Tibial nerve (tissue), 4 donors: ENCODE results near the gene CCRL2.

ENCODE experiments used
- CTCF ChIP-seq, 5 experiments: fragments of 200-600 bp in 3 of 5; fragments of 450-650 bp in 2 of 5; sonication (generic) in 3 of 5; IDR thresholded peaks; one replicate each; pipeline ENCODE4 v1.5.1; 2016 to 2019; ENCODE audit warnings: antibody characterized with exemption in 5 of 5, mild to moderate bottlenecking in 3 of 5, moderate library complexity in 2 of 5
- EP300 ChIP-seq, 2 donors: sonication (generic); formaldehyde crosslinking; IDR thresholded peaks; one replicate each; pipeline ENCODE4 v1.6.1; 2017; ENCODE audit warnings: antibody characterized with exemption in 2 of 2, mild to moderate bottlenecking in 1 of 2

- TF ChIP-seq CTCF (IDR thresholded peaks at IDR 0.05) (no peak), EP300 (IDR thresholded peaks at IDR 0.05) (no peak)
Observed at GRCh38 chr3:46369675-46370132, 37.4 kb upstream of the CCRL2 start.
